Kidney tubule cell (primary cell): ENCODE results near the gene RACGAP1.
A peak's percentile ranks its signal among the peaks of the same experiment; 100 is the strongest.
"Not testable (repeated sequence)": the region's sequence is repeated elsewhere in the genome, so short reads cannot be mapped to it uniquely, and the experiment has no call there.

Experiments
- DNase-seq: peaks from one replicate; pipeline ENCODE4 v3.0.0-alpha.2; 2018; ENCODE audit warnings: low spot score

The RACGAP1 gene

DNA sequence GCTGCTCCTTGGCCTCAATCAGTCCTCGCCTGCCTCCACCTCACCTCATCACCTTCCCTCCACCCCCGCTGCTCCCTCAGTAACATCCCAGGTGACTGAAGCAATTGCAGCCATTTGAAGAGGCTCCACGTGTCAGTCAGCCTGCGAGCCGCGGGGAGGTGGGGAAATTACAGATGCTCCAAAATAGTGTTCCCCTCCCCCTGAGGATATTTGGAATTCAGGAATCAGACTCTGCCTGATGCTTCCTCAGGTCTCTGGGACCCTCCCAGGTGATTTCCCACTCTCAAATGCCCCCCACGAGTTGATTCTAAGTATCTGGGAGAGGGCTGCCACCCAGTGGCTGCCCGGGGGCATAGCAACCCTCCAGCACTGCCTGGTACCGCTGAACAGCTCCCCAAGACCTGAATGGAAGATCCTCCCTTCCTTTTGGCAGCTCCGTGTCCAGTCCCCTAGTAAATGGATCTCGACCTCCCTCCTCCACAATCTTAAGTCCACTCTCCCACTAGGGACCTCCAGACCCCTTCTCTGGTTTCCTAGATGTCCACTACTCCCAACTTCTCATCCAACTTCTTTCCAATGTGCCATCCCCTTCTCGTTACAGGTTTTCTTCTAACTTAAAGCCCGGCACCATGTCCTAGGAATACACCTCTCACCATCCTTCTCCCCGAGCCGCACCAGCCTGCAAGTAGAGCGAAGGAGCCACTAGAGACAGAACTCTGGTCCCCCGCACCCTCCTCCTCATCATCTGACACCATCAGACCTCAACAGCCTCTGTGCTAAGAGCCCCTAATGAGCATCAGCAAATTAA is 30.7 kb upstream of the RACGAP1 start:
- peak; percentile 48 for DNase-seq

DNA sequence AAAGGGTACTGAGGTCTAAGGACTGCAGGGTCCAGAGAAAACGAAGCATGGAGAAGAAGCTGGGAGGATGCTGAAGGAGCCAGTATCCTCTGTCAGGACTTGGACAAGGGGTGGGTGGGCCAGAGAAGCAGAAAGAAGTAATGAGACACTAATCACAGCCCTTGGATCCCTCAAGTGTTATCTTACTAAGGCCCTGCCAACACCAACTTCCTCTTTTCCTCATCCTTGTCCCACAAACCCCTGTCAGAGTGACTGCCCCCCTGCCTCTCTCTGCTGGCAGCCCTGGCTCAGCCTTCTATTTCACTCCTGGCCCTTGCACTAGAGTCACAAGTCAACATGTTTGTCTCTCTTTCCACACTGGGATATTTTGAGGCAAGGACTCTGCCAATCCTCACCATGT is 28.3 kb upstream of the RACGAP1 start:
- no peak for DNase-seq

DNA sequence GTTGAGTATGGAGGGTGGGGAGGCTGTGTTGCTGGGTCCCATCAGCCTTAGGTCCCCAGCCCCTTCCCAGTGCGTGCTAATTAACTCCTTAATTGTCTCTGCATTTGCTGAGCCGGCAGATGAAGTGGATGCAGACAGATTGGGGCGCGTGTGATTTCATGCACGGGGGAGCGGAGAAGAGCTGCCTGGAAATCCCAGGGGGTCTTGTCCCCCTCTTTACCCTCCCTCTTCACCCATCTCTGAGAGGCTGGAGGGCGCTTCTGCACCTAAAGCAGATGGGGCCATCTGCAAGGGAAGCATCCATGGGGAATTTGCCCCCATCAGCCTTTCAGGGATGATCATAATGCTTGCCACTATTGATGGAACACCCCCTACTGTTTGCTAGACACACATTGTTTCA is 27.7 kb upstream of the RACGAP1 start:
- no peak for DNase-seq

DNA sequence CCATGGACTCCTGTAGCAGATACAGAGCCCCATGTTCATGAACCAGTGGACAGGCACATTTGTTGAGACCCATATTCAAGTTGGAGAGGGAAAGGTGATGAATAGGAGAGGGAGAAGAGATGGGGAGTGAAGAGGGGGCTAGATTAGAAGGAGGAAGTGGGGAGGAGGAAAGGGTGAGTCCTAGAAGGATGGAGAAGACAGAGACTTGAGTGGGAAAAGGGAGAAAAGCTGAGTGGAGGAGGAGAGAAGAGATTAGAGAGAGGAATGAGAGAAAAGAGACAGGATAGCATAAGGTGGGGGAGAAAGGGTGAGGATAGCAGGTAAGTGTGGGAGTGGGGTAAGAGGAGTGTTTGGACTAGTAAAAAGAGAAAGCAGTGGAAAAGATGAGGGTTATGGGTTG is 27.2 kb upstream of the RACGAP1 start:
- no peak for DNase-seq

DNA sequence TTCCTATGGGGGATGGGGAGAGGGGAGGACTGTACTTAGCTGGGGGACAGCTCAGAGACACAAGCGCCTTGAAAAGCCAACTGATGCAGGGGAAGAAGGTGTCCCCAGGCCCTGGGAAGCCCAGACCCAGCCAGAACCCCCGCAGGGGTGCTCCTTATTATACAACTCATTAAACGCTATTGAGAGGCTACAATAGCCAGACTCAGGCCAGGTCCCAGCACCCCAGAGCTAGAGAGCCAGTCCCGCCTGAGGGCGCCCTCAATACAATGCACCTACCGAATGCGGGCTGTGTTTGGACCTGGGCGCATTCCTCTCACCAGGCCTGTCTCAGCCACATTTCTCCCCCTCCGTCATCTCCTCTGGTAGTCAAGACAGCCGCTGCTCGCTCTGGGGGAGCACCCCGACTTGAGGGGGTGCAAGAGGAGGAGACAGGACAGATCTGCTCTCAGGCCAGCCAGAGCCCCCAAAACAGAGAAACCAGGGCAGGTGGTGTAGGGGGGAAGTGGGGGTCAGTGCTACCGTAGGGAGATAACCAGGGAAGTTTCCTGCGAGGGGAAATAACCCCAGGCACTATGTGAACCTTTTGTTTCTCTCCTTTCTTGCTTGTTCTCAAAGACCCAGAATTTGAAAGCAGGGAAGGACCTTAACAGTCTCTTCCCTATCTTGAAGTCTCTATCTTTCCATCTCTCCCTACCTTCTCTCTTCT is 26.0 kb upstream of the RACGAP1 start:
- DNase-seq: no peak

DNA sequence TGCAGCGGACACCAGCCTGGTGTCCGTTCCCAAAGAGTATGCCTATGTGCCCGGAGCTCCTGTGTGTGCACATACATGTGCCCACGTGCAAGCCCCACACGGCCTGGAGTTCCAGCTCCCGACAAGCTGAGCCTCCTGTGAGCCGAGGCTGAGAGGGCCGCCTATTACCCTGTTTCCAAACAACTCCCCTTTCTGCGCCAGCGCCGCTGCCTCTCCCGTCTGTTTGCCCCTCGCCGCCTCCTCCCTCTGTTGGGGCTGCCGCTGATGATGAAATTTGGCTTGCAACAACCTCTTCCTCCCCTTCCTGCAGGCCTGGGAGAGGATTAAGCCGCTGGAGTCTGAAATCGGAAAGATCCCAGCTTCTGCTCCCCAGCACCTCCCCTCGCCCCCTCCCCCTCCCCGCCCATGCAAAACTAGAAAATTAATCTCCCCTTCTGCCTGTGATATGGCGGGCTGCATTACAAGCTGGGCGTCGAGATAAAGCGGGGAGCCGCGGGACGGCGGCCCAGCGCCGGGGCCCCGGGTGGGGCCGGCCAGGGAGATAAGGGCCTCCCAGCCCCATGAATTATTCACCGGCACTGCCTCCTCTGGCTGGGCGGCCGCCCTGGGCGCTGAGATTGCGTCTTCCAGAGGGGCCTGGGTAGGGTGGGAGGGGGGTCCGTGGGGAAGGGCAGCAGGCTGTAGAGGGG is 25.3 kb upstream of the RACGAP1 start:
- no peak for DNase-seq

DNA sequence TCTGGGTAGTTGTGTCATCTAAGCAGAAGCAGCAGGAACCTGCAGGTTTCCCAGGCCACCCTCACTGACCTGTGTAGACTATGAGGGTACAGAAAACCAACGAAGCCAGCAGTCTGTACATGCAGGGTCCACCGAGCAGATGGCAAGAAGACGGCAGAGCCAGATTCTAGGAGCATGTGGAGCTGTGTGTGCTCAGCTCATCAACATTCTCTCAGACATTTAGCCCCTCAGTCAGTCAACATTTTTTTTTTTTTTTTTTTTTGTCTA is 24.8 kb upstream of the RACGAP1 start:
- DNase-seq: no peak

DNA sequence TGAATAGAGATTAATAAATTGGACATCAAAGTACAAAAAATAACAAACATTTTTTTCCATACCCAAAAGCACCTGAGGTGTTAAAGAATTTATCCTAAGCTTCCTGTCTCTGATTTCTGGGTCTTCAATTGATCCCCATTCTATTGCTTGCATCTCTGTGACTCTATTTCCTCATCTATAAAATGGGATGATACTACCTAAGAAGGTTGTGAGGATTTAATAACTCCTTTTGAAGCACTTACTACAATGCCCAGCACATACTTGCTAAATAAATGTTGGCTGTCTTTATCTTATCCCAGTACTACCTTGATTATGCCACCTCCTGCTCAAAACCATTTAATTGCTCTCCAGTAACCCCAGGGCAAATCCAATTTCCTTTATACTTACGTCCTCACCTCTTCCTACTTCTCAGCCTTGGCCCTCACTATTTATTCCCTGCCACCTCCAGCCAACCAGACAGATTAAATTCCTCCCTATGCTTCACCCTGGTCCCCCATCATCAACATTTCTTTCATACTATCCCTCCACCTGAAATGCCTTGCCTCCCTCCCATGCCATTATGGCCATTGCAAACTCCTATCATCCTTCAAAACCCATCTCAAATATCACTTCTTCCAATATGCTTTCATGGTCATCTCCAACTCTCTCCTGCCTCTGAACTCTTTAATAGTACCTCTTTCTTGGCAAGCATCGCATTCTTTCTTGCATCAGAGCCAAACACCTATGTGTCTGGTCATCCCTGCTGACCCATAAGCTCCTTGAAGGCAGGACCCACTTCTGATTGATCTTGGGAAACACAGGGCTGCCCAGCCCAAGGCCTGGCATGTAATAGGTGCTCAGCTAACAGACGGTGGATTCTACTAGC is 24.2 kb upstream of the RACGAP1 start:
- DNase-seq: no peak

DNA sequence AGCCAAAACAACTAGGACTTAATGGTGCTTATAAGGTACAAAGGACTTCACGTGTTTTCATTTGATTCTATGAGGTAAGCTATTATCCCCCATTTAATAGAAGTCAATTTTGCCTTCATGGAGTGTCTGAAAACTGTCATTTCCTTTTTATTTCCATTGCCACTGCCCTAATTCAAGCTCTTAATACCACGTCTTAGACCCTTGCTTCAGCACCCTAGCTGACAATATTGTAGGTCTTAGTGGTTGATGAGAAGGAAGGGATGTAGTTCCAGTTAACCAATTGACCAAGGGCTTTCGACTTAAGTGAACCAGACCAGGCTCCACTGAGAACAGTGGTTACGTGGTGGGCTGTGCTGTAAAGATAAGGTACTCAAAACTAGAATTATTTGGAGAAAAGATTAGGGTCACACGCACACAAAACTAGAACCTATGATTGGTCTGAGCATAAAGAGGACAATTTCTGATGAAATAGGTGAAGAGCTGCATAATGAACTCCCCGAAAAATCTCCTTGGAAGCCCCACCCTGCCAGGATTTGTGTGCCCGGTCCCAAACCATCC is 22.5 kb upstream of the RACGAP1 start:
- DNase-seq: no peak

DNA sequence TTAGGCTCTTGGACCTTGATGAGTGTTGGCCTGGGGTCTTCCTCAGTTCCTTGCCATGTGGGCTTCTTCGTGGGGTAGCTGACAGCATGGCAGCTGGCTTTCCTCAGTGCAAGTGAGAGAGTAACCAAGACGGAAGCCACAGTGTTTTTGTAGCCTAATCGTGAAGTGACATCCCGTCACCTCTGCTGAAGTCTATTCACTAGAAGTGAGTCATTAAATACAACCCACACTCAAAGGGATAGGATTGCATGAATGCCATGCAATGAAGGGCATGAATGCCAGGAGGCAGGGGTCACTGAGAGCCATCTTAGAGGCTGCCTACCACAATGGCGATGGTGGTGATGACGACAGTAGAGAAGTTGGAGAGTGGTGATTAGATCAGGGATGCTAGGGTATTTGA is 18.6 kb upstream of the RACGAP1 start:
- DNase-seq: no peak

DNA sequence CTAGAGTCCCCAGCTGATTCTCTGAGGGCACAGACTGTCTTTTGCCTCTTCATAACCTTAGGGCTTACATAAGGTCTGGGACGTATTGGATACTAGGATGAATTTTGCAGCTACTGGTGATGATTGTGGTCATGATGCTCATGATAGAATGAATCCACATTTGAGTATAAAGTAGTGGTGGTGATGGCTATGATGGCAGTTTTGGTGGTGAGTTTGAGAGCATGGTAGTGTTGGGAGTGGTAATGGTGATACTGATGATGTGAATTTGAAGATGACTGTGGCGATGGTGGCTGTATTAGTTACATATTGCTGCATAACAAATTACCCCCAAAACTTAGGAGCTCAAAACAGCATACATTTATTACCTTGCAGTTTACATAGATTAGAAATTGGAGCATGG is 18.0 kb upstream of the RACGAP1 start:
- no peak for DNase-seq

DNA sequence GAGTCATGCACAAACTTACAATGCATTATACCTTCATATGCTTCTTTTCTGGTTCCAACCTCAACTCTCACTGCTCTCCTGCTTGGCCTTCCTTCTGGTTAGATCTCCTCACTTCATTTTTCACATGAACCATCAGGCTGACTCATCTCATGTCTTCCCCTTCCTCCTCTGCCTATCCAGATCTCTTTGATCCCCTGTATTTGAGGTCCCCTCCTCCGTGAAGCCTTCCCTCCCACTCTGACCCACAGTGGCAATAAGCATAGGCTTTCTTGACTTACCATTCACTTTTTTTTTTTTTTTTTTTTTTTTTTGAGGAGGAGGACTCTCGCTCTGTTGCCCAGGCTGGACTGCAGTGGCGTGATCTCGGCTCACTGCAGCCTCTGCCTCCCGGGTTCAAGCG is 17.4 kb upstream of the RACGAP1 start:
- DNase-seq: no peak

DNA sequence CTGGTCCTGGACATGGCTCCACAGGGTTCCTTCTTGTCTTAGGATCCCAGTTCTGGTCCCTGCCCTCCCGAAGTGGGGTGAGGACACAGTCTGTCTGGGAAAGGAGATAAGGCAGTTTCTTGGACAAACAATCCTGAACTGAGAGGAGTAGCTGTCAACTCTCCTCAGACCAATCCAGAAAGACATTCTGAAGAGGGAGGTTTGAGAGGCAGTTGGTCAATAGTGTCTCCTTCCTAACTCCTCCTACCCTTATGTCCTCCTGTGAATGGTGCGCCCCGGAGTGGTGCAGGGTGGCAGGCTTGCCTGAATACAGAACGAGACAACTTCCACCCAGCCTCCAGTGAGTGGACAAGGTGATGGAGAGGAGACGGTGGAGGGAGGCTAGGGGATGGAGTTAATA is 16.7 kb upstream of the RACGAP1 start:
- DNase-seq: no peak

DNA sequence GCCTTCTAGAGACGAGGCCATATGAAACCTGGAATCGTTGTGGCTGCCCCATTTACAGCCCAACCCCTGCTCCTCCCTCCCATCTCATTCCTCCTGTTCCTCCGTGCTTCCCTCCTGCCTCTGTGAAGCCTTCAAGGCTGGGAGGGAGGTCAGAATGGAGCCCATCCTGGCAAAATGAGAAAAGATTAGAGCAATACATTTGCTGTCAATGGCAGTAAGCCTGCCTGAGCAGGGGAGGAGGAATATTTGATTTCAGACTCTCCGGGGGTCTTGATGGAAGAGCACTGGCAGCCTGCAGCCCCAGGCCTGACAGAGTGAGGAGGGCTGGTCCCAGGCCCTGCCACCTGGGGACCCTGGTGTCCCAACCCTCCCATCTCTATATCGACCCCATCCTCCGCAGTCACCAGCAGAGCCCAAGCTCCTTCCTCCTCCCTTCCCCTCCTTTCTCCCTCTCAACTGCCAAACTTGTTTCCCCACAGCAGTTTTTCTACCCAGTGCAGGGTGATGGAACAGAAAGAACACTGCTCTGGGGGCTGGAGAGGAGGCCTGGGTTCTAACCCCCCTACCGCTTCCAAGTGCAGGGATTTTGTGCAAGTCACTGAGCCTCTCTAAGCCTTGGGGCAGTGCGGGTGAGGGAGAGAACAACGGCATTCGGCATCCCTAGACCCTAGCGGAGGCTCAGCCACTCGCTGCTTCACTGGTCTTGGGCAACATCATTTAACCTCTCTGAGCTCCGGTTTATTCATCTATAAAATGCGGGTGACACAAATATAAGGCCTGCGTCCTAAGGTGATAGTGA is 16.0 kb upstream of the RACGAP1 start:
- no peak for DNase-seq

DNA sequence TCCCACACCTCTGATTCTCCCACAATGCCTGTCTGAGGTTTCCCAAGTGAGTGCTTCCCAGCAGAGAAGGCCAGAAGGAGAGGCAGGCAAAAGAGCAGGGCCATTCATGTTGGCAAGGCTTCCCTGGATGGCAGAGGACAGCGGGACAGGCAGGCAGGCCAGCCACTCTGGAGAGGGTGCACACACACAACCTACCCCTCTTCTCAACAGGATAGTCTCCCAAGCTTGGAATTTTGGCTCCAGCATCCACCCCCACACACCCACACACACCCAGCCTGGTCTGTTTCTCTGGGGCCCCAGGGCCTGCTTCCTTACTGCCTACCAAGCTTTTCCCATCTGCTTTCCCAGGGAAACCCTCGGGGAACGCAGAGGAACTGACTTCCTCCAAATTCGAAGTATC is 15.4 kb upstream of the RACGAP1 start:
- DNase-seq: no peak

DNA sequence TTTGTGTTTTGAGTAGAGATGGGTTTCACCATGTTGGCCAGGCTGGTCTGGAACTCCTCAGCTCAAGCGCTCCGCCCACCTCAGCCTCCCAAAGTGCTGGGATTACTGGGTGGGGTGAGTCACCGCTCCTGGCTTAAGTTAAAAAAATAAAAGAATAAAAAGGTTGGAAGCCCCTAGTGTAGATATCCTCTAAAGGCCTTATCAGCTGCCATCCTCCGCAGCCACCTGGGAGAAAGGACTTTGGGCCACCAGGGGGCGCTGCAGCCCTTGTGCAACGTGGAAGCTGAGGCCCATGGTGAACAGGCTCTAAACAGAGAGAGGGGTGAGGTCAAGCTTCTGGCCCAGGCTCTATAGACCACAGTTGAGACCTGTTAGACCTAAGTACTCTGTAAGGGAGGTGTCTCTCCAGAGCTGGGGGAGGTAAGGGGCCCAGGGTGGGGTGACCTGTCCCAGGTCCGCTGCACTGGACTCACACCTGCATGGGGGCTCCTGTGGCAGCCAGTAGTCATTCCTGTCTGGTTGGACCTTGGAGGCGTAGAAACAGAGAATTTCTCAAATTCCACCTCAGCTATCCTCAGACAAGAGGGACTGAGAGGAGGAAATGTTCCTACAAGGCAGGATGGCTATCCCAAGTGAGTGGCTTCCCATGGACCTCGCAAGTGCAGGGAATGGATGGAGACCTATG is 14.0 kb upstream of the RACGAP1 start:
- peak; percentile 74 for DNase-seq

DNA sequence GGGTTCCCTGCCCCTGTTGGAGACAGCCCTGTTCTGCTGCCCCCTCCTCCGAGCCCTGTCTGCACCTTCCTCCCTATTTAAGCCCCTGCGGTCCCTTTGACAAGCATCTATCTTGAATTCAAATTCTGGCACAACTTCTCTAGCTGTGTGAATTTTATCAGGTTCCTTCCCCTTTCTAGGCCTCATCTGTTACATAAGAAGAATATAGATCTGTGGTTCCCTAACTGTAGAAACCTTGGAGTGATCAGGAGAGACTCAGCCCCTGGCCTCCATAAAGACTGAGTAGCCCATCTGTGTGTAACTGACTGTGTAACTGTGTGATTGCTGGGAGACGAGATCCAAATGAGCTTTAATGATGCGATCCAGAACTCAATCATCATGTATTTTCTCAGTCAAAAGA is 13.0 kb upstream of the RACGAP1 start:
- DNase-seq: no peak

DNA sequence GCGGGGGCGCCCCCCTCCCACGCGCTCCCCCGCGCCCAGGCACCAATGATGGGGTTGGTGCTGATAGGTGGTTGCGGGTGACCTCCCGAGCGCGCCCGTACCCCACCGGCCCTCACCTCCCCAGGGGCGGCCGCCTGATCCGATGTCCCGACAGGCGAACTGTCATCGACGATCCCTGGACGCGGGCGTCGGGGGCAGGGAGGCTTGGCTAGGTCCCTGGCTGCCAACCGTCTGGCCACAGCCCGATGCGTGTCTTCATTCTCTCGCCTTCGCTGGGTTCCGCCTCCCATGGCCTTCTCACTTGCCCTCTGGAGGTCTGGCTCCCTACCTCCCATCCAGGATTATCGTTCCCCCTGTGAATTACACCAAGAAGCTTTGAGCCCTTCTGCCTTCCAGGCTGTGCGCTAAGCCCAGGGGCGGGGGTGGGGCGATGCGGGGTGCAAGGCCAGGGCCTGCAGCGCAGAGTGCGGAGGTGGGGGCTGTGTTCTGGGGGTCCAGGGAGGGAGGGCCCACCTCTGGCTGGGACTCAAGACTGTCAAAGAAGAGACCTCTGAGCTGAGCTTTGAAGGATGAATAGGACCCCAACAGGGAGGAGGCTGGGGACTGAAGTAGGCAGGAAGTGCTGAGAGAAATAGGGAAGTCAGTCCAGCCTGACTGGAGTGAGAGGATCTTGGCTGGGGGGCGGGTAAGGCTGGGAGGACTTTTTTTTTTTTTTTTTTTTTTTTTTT is 7.7 kb upstream of the RACGAP1 start:
- no peak for DNase-seq

DNA sequence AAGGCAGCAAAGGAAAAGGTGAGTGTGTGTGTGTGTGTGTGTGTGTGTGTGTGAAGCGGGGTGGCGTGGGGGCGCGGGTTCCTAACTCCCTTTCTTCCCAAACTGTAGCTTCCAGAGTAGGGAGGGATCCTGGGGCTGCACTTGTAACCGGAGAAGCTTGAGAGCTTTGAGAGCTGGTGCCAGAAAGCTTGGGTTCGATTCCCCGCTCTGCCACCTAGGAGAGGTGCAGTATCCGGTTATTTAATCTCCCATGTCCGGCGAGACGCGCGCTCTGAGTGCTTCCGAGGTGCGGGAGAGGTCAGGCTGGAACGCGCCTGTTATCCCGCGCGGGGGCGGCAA is 7.2 kb upstream of the RACGAP1 start:
- DNase-seq: no peak

DNA sequence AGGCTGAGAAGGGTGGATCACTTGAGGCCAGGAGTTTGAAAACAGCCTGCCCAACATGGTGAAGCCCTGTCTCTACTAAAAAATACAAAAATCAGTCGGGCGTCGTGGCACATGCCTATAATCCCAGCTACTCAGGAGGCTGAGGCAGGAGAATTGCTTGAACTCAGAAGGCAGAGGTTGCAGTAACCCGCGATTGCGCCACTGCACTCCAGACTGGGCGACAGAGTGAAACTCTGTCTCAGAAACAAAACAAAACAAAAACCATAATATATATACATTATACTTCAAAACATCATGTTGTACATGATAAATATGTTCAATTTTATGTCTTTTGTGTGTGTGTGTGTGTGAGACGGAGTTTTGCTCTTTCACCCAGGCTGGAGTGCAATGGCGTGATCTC is 5.2 kb upstream of the RACGAP1 start:
- not testable (repeated sequence) for DNase-seq
